HG02571 (cell line): ENCODE results near the gene CCDC33.
"Not testable (repeated sequence)": the region's sequence is repeated elsewhere in the genome, so short reads cannot be mapped to it uniquely, and the experiment has no call there.

Source experiments
- ATAC-seq: cut with Tn5 transposase; IDR thresholded peaks from one replicate; pipeline ENCODE4 v1.9.1; 2021; ENCODE audit warnings: mild to moderate bottlenecking, moderate library complexity; ENCODE audit not compliant: unreplicated experiment

CCDC33 gene

DNA sequence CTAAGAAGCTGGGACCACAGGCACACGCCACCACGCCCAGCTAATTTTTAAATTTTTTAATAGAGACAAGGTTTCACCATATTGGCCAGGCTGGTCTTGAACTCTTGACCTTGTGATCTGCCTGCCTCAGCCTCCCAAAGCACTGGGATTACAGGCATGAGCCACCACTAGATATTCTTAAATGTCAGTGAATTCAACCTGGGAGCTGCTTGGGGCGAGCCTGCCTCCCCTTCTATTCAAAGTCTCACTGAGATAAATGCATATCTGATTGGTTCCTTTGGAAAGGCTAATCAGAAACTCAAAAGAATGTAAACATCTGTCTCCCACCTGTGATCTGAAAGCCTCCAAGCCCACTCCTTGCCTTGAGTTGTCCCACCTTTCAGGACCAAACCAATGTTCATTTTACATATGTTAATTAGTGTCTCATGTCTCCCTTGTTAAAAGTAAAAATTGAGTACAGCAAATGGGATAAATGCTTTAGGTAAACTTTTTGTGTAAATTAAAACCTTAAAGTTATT, 116.3 kb downstream of the CCDC33 start:
- ATAC-seq = no peak

DNA sequence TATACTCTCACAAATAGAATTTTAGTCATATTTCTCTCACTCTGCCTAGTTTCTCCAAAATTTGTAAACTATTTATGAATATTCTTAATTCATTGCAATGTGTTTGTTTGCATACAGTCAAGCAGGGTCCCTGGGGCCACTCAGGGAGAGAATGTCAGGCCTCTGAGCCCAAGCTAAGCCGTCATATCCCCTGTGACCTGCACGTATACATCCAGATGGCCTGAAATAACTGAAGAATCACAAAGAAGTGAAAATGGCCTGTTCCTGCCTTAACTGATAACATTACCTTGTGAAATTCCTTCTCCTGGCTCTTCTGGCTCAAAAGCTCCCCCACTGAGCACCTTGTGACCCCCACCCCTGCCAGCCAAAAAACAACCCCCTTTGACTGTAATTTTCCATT, 117.9 kb downstream of the CCDC33 start:
- not testable (repeated sequence) for ATAC-seq

DNA sequence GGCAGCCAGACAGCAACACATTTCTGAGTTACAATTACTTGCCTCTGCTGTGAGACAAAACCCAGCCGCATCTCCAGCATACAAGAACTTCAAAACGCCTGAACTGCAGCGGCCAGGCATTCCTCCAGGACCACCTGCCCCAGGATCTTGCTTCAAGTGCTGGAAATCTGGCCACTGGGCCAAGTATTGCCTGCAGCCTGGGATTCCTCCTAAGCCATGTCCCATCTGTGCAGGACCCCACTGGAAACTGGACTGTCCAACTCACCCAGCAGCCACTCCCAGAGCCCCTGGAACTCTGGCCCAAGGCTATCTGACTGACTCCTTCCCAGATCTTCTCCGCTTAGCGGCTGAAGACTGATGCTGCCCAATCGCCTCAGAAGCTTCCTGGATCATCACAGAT, 119.9 kb downstream of the CCDC33 start:
- ATAC-seq = not testable (repeated sequence)

DNA sequence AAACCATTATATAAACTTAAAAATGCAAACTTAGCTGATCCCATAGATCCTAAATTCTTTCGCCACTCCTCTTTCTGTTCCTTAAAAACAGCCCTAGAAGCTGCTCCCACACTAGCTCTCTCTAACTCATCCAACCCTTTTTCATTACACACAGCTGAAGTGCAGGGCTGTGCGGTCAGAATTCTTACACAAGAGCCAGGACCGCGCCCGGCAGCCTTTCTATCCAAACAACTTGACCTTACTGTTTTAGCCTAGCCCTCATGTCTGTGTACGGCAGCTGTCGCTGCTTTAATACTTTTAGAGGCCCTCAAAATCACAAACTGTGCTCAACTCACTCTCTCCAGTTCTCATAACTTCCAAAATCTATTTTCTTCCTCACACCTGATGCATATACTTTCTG, 121.4 kb downstream of the CCDC33 start:
- ATAC-seq = not testable (repeated sequence)

DNA sequence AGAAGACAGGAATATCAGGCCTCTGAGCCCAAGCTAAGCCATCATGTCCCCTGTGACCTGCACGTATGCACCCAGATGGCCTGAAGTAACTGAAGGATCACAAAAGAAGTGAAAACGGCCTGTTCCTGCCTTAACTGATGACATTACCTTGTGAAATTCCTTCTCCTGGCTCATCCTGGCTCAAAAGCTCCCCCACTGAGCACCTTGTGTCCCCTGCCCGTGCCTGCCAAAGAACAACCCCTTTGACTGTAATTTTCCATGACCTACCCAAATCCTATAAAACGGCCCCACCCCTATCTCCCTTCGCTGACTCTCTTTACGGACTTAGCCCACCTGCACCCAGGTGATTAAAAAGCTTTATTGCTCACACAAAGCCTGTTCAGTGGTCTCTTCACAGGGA, 123.2 kb downstream of the CCDC33 start:
- ATAC-seq = not testable (repeated sequence)

DNA sequence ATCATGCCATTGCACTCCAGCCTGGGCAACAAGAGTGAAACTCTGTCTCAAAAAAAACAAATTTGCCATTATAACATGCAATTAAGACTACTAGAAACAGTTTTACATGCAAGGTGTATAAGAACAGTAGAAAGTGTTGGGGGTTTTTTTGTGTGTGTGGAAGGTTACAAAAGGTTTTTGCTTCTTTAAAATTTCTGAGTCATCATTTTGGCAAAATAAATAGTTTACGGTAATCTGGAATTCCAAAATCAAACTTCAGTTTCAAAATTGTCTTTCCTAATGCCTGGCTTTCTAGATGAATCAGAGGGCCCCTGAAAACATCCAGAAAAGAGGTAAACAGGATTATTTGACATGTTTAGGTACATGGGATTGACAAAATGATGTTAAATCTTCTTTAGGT, 124.7 kb downstream of the CCDC33 start:
- ATAC-seq = not testable (repeated sequence)

DNA sequence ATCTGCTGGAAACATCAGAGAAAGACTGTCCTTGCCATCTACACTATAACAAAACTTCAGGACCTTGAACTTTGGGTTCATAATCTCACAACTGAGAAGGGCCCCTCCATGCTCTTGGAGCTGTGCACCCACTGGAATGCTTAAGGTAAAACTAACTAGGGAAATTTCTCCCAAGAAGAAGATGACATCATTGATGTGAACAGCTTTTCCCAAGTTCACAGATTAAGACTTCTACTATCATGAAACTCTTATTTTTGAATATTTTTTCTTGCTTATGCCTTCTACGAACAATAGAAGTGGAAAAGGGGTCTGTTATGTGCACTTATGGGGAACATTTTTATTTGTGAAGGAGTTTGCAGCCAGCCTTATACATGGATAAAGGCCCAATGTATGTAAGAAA, 126.4 kb downstream of the CCDC33 start:
- ATAC-seq = no peak

DNA sequence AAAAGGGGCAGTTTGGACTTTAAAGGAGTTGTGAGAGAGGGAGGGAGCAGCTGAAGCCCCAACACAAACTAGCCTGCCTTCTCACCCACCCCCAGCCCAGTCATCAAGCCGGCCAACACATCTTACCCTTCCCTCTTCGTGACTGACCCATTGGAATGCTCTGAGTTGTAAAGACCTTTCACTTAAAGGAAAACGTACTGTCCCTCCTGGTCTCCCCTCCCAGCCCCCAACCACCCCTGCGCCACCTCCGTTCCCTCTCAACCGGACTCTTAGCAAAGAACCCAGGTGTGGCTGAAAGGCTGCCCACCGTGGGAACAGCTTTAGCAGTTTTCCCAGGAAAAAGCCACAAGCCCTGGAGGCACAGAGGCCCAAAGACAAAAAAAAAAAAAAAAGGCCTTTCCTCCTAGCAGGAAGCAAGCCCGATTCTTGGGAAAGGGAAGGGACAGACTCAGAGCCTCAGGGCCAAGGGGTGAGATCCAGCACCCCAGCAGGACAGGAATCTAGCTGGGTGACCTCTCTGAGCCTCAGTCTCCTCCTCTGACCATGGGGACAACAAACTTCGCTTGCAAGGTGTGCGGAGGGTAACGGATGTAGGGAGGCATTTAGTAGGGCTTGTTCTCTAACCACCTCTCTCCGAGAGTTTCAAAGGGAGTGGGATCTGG, 128.9 kb downstream of the CCDC33 start:
- no peak for ATAC-seq

DNA sequence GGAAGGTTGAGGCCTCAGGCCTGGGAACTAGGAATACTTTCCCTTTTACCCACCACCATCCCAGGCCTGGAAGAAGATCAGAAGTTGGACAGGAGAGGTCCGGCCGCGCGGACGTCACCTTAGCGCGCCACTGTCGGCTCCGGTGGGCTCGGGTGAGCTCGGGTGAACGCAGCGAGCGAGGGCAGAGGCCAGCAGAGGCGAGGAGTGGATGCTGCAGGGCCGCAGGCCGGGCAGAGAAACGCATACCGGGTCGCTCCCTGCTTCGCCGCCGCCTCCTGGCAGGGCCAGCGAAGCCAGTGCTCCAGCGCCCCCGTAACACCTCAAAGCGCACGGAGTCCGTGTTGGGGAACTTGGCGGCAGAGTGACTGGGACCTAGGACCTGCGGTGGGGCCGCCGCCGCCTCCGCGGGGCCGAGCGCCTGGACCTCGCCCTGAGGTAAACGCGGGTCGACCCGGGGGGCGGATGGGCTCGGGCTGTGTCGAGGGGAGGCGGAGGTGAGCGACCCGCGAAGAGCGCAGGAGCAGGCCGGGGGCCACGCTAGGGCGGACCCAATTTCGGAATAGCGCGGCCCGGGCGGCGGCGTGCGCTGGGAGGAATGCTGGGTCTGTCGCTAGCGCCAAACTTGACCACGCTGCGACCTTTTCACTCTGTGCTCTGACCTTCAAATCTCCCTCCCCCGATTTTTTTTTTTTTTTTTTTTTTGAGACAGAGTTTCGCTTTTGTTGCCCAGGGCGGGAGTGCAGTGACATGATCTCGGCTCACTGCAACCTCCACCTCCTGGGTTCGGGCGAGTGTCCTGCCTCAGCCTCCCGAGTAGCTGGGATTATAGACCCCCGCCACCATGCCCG, 129.7 kb downstream of the CCDC33 start:
- ATAC-seq = no peak

DNA sequence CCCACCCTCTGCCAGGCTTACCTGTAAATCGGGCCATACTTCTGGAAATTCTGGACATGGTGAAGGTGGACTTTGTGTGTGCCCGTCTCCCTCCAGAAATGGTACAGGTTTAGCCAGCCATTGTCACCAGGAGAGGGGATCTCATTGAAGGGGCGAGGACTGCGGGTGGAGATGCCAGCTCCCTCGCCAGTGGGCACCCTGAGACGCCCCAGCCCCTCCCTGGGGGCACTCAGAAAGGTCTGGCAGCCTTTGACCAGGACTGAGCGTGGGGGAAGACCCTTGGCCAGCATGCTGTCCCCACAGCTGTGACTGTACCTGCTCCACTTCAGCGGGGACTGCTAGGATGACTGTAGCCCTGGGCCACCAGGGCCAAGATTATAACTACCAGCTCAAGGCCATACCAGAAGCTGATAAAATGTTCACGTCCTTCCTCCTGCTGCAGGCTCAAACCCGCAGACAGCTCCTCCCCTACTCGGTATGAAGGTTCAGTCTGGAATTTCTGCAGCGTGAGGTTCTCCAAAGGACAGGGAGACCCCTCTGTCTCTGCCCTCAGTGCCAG, 131.2 kb downstream of the CCDC33 start, which contains the start of gene CYP11A1:
Gene CYP11A1, minus strand, starts transcription at position 351 of the 559 bp plus-strand sequence. Its CDS starts 61 bp downstream, at position 290.
- ATAC-seq = no peak

DNA sequence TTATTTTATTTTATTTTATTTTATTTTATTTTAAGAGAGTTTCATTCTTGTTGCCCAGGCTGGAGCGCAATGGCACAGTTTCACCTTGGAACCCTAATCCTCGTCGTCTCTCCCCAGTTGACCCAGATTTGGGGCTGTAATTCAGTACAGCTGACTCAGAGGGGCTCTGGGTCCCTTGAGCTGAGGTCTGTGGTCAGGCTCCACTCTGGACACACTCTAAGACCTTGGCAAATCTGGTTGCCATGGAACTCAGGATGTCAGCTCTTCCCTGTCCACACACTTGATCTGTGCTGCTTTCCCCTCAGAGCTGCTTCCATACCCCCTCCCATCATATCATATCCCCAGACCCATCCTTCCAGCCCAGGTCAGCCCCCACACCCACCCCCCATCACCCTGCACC, 132.0 kb downstream of the CCDC33 start:
- ATAC-seq = no peak

DNA sequence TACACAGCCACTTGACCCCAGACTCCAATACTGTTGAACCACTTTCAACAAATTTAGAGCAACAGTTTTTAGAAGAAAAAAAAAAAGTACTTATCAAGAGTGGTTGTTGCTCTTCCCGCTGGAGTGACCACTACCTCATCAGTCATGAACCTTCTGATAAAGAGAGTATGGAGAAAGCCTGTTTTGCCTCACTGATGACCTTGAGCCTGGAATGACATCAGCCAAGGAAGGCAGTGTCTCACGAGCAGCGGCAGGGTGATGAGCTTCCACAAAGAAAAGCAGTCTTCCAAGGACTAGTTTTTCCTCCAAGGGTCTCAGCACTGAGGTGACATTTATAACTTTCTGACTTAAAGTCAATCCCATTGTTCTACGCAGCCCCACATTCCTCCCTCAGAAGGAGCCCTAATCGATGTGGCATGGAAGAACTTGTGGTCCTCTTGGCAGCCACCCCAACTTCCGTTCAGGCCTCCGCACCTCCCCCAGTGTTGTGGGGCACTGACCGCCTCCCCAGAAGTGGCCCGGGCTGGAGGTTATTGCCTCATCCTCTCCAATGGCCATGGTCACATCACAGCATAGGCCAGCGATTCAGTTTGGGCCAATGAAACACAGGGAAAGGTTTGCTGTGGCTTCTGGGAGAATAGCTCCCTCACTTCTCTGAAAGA, 133.1 kb downstream of the CCDC33 start:
- ATAC-seq = no peak

DNA sequence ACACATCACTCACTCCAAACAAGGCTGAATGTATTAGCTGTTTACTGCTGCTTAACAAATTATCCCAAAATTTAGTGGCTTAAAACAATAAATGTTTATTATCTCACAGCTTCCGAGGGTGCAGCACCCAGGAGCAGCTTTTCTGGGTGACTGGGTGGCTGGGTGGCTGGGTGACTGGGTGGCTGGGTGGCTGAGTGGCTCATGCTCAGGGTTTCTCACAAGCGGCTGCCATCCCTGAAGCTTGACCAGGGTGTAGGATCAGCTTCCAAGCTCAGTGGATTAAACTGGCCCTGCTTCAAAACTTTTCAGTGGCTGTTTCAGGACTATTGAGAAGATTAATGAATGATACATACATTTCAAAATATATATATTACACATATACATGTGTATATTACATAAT, 133.6 kb downstream of the CCDC33 start:
- no peak for ATAC-seq

DNA sequence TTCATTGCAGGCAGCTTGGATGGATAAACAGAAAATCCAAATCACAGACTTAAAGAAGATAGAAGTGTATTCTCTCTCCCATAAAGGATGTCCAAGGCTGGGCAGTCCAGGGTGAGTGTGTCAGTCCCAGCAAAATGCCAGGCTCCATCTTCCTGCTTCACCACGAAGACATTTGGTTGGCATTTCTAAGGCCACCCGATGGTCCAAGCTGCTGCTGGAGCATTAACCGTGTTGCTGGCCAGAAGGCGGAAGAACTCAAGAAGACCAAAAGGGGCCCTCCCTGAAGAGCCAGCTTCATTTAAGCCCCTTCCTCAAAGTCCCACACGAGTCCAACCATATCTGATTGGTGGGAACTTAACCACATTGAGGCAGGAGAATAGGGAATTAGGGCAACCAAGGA, 134.3 kb downstream of the CCDC33 start:
- ATAC-seq = no peak

DNA sequence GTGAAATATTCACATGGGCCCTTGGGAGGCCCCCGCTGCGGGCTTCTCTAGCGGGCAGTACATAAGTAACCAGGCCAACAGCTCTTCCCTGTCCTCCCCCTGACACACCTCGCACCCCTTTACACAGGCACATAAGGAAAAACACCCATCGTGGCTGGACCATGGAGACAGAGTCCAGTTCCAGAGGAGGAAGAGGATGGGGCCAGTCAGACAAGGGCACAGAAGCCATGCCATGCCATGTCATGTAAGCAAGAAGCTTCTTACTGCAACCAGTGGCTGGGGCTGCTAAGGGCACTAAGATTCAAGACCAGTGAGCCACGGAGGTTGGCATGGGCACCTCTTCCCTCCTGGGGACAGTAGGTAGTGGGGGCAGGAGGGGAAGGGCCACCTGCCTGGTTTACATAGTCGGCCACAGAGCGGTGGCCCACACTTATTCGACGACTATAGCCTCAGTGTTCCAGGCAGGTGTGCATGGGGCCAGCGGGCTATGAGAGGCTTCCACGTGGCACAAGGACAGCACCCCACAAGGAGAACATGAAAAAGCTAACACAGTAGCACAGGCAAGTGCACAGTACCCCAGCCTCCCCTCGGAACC, 137.0 kb downstream of the CCDC33 start:
- ATAC-seq = no peak

DNA sequence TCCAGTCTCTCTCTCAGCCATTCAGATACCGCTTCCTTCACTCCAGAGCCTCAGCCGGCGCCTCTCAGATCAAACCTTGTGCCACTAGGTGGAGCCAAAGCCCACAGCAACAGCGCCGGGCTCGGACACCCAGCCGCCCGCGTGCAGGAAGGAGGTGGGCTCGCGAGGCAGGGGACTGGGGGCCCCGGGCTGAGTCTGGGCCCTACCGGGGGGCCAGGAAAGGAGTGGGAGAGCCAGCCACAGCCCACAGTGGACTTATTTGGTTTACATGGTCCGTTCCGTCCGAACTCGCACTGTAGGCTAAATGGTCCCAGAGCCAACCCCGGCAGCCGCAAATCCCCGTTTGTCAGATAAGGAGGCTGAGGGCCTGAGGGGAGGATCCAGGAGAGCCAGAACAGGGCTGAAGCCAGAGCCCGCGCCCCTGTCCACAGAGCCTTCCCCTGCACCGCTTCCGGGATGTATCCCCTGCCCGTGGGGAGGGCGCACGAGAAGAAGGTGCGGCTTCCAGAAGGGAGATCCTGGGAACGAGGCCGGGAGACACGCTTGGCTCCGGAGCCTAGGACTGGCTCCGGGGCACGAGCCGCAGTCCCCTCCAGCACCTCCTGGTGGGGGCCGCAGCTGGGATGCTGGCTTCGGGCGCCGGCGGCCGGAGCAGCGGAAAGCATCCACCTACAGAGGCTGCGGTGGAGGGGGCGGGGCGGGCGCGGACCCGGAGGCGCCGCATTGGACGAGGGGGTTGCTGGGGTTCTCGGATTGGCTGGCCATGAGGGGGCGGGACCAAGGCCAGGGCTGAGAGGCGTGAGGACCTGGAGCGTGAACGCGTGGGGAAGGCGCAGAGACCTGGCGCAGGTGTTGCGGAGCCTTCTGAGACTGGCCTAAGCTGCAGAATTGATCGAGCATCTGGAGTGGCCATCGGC, 137.9 kb downstream of the CCDC33 start:
- peak; percentile 76 for ATAC-seq

DNA sequence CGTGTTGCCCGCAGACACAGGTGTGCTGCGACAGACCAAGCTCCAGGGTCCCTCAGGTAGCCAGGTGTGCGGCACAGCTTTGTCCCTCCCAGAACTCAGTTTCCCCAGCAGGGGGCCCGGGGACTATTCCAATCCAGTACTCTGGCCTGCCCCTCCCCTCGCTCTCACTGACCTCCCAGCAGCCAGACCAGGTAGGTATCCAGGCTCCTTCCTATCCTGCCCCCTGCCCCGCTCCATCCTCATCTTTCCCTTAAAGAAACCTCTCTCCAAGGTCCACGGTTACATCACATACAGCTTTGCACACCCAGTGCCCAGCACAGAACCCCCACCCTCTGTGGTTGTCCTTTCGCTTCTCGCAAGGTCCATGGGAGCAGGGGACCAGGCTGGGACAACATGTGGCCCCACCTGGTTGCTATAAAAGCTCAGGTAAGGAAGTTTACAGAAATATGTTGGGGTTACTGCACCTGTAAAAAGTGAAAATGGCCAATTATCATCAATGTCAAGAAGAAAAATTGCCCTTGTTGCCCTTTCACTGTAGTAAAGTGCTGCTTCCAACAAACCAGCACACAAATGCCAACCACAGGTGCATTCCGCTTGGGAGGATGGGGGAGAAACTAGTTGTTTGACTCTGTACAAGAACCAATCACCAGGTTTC, 138.6 kb downstream of the CCDC33 start:
- no peak for ATAC-seq

DNA sequence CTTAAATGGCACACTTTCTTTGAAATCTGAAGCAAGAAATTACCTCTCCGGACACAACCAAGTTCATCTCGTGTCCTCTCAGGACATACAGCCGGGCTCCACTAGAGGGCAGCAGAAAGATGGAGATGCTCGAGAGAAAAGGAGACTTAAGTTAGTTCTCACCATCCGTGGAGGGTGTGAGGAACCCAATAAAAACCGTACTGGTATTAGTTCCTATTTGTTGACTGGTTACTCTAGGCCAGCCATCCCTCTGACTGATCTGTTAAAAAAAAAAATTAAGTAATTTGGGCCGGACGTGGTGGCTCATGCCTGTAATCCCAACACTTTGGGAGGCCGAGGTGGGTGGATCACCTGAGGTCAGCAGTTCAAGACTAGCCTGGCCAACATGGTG, 139.2 kb downstream of the CCDC33 start:
- no peak for ATAC-seq

DNA sequence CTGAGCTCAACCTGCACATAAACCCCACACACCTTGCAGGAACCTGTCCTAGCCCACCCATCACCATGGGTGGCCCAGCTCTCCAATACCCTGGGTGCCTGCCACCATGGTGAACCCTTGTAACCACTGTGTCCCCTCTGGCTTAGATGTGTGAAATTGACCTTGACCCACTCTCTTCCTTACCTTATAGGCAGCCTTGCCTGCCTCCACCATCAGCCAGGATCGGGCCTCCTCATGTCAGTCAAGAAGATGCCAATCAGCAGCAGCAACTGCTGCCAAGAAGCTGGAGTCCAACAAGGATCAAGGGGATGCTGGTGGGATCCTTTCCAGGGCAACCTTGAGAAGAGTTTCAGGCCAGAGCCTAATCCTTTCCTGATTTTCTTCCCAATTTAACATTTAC, 140.1 kb downstream of the CCDC33 start:
- ATAC-seq = no peak
